Lower lobe of right lung (tissue), 2 donors: ENCODE results near the gene PTPRD. TPM values are rescaled to one million over a fixed set of nuclear protein-coding genes. Genes with fewer than 3 reads are reported as not detected.

Experiments used
- ATAC-seq, 2 donors: fragments of 200-7000 bp; cut with Tn5 transposase; one replicate each; pipeline ENCODE4 v1.9.1; 2020 to 2022; ENCODE audit warnings: mild to moderate bottlenecking in 2 of 2, moderate library complexity in 2 of 2
- DNase-seq: peaks from one replicate; pipeline ENCODE4 v3.0.0-alpha.2; 2020
- H3K27ac ChIP-seq: fragments of 200-600 bp; one replicate; pipeline ENCODE4 v1.8.0; 2022
- H3K27me3 ChIP-seq: fragments of 200-600 bp; one replicate; pipeline ENCODE4 v1.8.0; 2022; ENCODE audit warnings: low read depth
- H3K36me3 ChIP-seq: fragments of 200-600 bp; one replicate; pipeline ENCODE4 v1.8.0; 2022; ENCODE audit warnings: mild to moderate bottlenecking
- H3K4me1 ChIP-seq: fragments of 200-600 bp; one replicate; pipeline ENCODE4 v1.8.0; 2022
- H3K4me3 ChIP-seq: fragments of 200-600 bp; one replicate; pipeline ENCODE4 v1.8.0; 2022; ENCODE audit warnings: mild to moderate bottlenecking
- H3K9me3 ChIP-seq: fragments of 200-600 bp; one replicate; pipeline ENCODE4 v1.8.0; 2022
- intact Hi-C: fragments of 100-400 bp; cut with DNase I; formaldehyde crosslinking; loops from one replicate; pipeline ENCODE4 v1.11.0; 2022
- total RNA-seq: library from RNA; stranded (reverse); fragmentation: NEBNext Ultra II Directional; extraction: Animal tissue kit (Norgen Biotek cat#: 25700); gene quantifications from one replicate; pipeline ENCODE4 v1.2.1, GENCODE V29; 2021
- TF ChIP-seq, protein P1 (sequence below): fragments of 200-600 bp; IDR thresholded peaks from one replicate; pipeline ENCODE4 v1.8.0; 2022; ENCODE audit warnings: antibody characterized with exemption, mild to moderate bottlenecking
- donor health status: DM: no; HTN: yes; CAD: no; lungs with severe emphysema.

PTPRD gene
- total RNA-seq, 1 donor from 2014 or later = 17.2 TPM

- intact Hi-C loops = no loop called here
- Histone ChIP-seq H3K36me3 (no peaks in the 10 kb centered on the region), H3K4me1 (no peaks in the 10 kb centered on the region), H3K27ac (no peak overlapping the region), H3K4me3 (no peak overlapping the region), H3K27me3 (no peaks in the 10 kb centered on the region), H3K9me3 (no peaks in the 10 kb centered on the region)
- DNase-seq = no peak
- no peak for ATAC-seq
- TF ChIP-seq, protein P1, sequence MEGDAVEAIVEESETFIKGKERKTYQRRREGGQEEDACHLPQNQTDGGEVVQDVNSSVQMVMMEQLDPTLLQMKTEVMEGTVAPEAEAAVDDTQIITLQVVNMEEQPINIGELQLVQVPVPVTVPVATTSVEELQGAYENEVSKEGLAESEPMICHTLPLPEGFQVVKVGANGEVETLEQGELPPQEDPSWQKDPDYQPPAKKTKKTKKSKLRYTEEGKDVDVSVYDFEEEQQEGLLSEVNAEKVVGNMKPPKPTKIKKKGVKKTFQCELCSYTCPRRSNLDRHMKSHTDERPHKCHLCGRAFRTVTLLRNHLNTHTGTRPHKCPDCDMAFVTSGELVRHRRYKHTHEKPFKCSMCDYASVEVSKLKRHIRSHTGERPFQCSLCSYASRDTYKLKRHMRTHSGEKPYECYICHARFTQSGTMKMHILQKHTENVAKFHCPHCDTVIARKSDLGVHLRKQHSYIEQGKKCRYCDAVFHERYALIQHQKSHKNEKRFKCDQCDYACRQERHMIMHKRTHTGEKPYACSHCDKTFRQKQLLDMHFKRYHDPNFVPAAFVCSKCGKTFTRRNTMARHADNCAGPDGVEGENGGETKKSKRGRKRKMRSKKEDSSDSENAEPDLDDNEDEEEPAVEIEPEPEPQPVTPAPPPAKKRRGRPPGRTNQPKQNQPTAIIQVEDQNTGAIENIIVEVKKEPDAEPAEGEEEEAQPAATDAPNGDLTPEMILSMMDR = no peak
Measured at GRCh38 chr9:8400378-8400777, 2212.4 kb downstream of the PTPRD start.

GRCh38 chr9:8395022-8395421 lies 2217.8 kb downstream of the PTPRD start:
- Histone ChIP-seq H3K27ac (no peak overlapping the region), H3K4me3 (no peak overlapping the region), H3K9me3 (no peaks in the 10 kb centered on the region), H3K4me1 (no peaks in the 10 kb centered on the region), H3K27me3 (no peaks in the 10 kb centered on the region), H3K36me3 (no peaks in the 10 kb centered on the region)
- ATAC-seq (no peak), DNase-seq (no peak)
- TF ChIP-seq, protein P1 = no peak
- intact Hi-C loops = no loop called here

DNA sequence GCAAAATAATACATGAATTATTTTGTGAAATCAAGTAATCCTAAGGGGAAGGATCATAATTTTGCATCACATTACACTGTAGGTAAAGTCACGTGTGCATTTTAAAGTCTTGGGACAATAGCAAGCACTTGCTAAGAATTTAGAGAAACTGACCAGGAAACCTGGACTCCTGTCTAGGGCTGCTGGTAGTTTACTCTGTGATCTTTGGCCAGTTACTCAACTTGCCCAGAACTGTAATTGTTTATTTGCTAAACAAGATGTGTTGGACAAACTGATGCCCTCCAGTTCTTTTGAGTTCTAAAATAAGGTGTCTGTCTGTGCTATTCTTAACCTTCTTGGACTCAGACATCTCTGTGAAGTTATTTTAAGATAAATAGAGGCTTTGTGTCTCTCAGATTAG lies 2218.5 kb downstream of the PTPRD start:
- H3K27ac ChIP-seq = no peak overlapping the region
- no peak for ATAC-seq
- H3K4me3 ChIP-seq = no peak overlapping the region
- H3K9me3 ChIP-seq = no peaks in the 10 kb centered on the region
- H3K27me3 ChIP-seq = no peaks in the 10 kb centered on the region
- TF ChIP-seq, protein P1 = no peak
- H3K36me3 ChIP-seq = no peaks in the 10 kb centered on the region
- intact Hi-C loops = no loop called here
- DNase-seq = no peak
- no peaks in the 10 kb centered on the region for H3K4me1 ChIP-seq

DNA sequence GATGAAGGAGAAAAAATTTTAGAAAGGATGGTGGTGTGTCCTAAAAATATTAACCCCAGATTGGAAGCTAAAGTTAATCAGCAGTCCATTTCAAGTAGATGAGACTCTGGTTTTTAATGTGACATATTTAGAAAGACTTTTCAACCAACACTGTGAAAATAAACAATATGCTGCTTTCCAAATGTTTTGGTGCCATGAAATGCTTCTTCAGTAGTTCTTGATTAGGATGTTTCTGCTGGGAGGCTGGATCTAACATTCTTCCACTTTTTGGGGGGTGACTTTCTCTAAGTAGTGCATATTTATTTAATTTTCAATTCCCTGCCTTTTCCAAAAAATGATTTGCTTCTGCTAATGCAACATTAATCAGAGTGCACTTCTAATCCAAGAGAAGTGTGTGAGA lies 2219.9 kb downstream of the PTPRD start:
- H3K4me1 ChIP-seq = no peaks in the 10 kb centered on the region
- no peaks in the 10 kb centered on the region for H3K27me3 ChIP-seq
- DNase-seq (no peak), ATAC-seq (no peak)
- intact Hi-C loops = no loop called here
- H3K4me3 ChIP-seq = no peak overlapping the region
- TF ChIP-seq, protein P1 = no peak
- H3K36me3 ChIP-seq = no peaks in the 10 kb centered on the region
- no peaks in the 10 kb centered on the region for H3K9me3 ChIP-seq
- H3K27ac ChIP-seq = no peak overlapping the region

GRCh38 chr9:8391566-8391965 lies 2221.2 kb downstream of the PTPRD start:
- TF ChIP-seq, protein P1 = no peak
- Histone ChIP-seq H3K27ac (no peak overlapping the region), H3K36me3 (no peaks in the 10 kb centered on the region), H3K4me3 (no peak overlapping the region), H3K9me3 (no peaks in the 10 kb centered on the region), H3K27me3 (no peaks in the 10 kb centered on the region), H3K4me1 (no peaks in the 10 kb centered on the region)
- no peak for ATAC-seq
- intact Hi-C loops = no loop called here
- no peak for DNase-seq

DNA sequence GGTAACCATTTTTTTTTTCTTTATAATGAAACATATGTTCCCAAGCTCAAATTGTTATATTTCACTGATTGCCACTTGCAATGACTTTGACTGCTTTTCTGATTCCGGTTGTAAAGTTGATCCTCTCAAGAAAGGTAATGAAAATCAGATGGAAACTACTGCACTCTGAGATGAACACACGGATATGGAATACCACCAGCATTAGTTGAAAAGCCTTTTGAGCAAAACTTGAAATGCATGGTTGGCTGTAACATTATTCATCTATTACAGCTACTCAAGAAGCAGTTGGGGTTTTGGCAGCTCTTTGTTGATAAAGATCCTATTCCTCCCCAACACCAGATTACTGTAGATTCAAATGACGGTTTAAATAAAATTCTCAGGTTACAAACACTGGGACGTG lies 2221.7 kb downstream of the PTPRD start:
- Histone ChIP-seq H3K36me3 (no peaks in the 10 kb centered on the region), H3K9me3 (no peaks in the 10 kb centered on the region), H3K27me3 (no peaks in the 10 kb centered on the region), H3K27ac (no peak overlapping the region), H3K4me1 (no peaks in the 10 kb centered on the region), H3K4me3 (no peak overlapping the region)
- intact Hi-C loops = no loop called here
- no peak for DNase-seq
- TF ChIP-seq, protein P1 = no peak
- ATAC-seq = no peak
